Activated CD8-positive, alpha-beta T cell treated with anti-CD3 and anti-CD28 coated beads for 36 hours (primary cell): Measurements from ENCODE around the gene PDF. TPM values are rescaled to one million over a fixed set of nuclear protein-coding genes. Genes with fewer than 3 reads are reported as not detected.
"Not testable (repeated sequence)": the region's sequence is repeated elsewhere in the genome, so short reads cannot be mapped to it uniquely, and the experiment has no call there.

Experiments
- ATAC-seq: fragments of 200-7000 bp; cut with Tn5 transposase; one replicate; pipeline ENCODE4 v1.10.0; 2021; ENCODE audit warnings: mild to moderate bottlenecking, moderate library complexity
- CTCF ChIA-PET: fragments of 350-600 bp; sonication (Branson Sonifier 250); formaldehyde crosslinking; loops from one replicate; lab custom pipeline; 2021; ENCODE audit warnings: antibody characterized with exemption; lab: Charles Lee
- POLR2A ChIA-PET: fragments of 350-600 bp; sonication (Branson Sonifier 250); formaldehyde crosslinking; loops from one replicate; lab custom pipeline; 2021; ENCODE audit warnings: antibody characterized with exemption; lab: Charles Lee
- DNase-seq: peaks from one replicate; pipeline ENCODE4 v3.0.0-alpha.2; 2020
- H3K27ac Mint-ChIP-seq: one replicate; pipeline ENCODE4 v1.8.0; 2021; ENCODE audit warnings: mild to moderate bottlenecking, mixed read lengths
- H3K27me3 Mint-ChIP-seq: one replicate; pipeline ENCODE4 v1.8.0; 2021; ENCODE audit warnings: mixed read lengths
- H3K36me3 Mint-ChIP-seq: one replicate; pipeline ENCODE4 v1.8.0; 2021; ENCODE audit warnings: low read depth, mixed read lengths
- H3K4me1 Mint-ChIP-seq: one replicate; pipeline ENCODE4 v1.8.0; 2021; ENCODE audit warnings: low read depth, mixed read lengths
- H3K4me3 Mint-ChIP-seq: one replicate; pipeline ENCODE4 v1.8.0; 2021; ENCODE audit warnings: mild to moderate bottlenecking, moderate library complexity, mixed read lengths
- H3K9me3 Mint-ChIP-seq: one replicate; pipeline ENCODE4 v1.8.0; 2021; ENCODE audit warnings: mixed read lengths
- intact Hi-C: fragments of 100-400 bp; cut with micrococcal nuclease; formaldehyde crosslinking; loops from one replicate; pipeline ENCODE4 v1.10.0; 2022
- total RNA-seq, 2 experiments: library from RNA; stranded (reverse); gene quantifications; one replicate each; pipeline ENCODE4 v1.2.3, GENCODE V29; 2021
- TF ChIP-seq, protein P1 (sequence below): fragments of 200-600 bp; IDR thresholded peaks from one replicate; pipeline ENCODE4 v1.8.0; 2022; ENCODE audit warnings: antibody characterized with exemption, mild to moderate bottlenecking

The PDF gene
- total RNA-seq, 2 experiments from 2014 or later, result 16.1 to 19.5 TPM

DNA sequence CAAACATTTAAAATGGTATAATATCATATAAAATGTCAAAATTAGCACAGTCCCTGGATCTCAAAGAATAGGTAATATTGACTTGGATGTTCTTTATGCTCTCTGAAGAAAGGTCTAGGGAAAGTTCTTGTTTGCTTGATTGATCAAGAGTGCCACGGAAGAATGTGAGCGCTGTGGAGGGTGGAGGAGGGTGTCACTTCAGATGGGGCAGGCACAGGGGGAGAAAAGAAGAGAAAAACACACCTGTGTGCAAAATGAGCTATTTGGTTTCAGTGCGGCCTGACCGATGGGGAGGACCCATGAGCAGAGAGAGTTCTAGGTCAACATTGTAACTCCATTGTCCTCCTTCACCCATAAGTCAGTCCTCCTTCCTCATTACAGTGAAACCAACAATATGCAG is 28.1 kb downstream of the PDF start:
- DNase-seq, result no peak
- Mint-ChIP-seq H3K36me3 (peaks cover 2% of the 10 kb centered on the region), H3K27me3 (no peaks in the 10 kb centered on the region), H3K9me3 (no peaks in the 10 kb centered on the region), H3K4me1 (no peaks in the 10 kb centered on the region), H3K4me3 (no peak overlapping the region), H3K27ac (no peak overlapping the region)
- POLR2A ChIA-PET, result no interaction called here
- TF ChIP-seq, protein P1, sequence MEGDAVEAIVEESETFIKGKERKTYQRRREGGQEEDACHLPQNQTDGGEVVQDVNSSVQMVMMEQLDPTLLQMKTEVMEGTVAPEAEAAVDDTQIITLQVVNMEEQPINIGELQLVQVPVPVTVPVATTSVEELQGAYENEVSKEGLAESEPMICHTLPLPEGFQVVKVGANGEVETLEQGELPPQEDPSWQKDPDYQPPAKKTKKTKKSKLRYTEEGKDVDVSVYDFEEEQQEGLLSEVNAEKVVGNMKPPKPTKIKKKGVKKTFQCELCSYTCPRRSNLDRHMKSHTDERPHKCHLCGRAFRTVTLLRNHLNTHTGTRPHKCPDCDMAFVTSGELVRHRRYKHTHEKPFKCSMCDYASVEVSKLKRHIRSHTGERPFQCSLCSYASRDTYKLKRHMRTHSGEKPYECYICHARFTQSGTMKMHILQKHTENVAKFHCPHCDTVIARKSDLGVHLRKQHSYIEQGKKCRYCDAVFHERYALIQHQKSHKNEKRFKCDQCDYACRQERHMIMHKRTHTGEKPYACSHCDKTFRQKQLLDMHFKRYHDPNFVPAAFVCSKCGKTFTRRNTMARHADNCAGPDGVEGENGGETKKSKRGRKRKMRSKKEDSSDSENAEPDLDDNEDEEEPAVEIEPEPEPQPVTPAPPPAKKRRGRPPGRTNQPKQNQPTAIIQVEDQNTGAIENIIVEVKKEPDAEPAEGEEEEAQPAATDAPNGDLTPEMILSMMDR, result no peak
- ATAC-seq, result no peak
- intact Hi-C loops, result no loop called here
- CTCF ChIA-PET, result interaction anchor here (1.0 to 1.1 kb wide), 3 partner anchors 12 to 17 kb away, joined by 3 read pairs; no protein-coding TSS in a partner anchor

DNA sequence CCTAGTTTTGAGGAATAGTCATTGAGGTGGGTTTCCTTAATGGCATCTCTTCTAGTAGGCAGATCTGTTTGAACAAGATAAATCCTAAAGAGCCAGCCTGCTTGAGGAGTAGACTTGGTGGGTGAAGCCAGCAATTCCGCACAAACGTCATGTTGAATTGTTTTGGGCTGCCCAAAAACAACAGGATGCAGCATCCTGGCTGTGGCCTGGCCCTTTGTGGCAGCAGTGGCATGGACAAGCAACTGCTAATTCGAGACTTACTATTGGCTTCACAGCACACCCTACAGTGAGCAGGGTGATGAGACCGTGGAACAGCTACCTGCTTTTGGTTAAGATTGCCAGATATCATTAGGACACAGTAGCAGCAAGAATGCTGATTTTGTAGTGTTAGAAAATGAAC is 28.5 kb downstream of the PDF start:
- TF ChIP-seq, protein P1, result no peak
- ATAC-seq, result no peak
- POLR2A ChIA-PET, result no interaction called here
- no peak for DNase-seq
- H3K27ac Mint-ChIP-seq, result no peak overlapping the region
- H3K27me3 Mint-ChIP-seq, result no peaks in the 10 kb centered on the region
- H3K36me3 Mint-ChIP-seq, result peaks cover 2% of the 10 kb centered on the region
- H3K4me1 Mint-ChIP-seq, result no peaks in the 10 kb centered on the region
- H3K4me3 Mint-ChIP-seq, result no peak overlapping the region
- intact Hi-C loops, result no loop called here
- no peaks in the 10 kb centered on the region for H3K9me3 Mint-ChIP-seq
- CTCF ChIA-PET, result interaction anchor here (0.9 to 1.2 kb wide), 4 partner anchors 12 to 152 kb away, joined by 3 to 5 read pairs (median 3); no protein-coding TSS in a partner anchor

DNA sequence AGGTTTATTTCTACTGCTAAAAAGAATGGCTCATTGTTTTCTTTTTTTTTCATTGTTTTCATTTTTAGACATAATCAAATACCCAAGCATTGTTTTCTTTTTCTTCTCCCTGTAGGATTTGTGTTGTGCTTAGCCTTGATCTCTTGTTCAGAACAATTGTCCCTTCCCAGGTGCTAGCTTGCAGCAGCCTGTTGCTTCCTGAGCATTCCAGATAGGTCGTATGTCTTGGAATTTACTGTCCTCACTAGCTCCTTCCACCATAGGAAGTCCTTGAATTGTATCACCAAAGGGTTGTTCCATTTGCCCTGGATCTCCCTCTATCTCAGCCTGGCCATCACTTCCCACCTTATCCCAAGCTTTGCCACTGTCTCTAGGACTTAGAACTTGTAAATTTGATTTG is 29.2 kb downstream of the PDF start:
- Mint-ChIP-seq H3K9me3 (no peaks in the 10 kb centered on the region), H3K27me3 (no peaks in the 10 kb centered on the region), H3K27ac (no peak overlapping the region), H3K4me3 (no peak overlapping the region), H3K4me1 (no peaks in the 10 kb centered on the region), H3K36me3 (peaks cover 2% of the 10 kb centered on the region)
- ChIA-PET CTCF (interaction anchor here (0.9 to 1.2 kb wide), 3 partner anchors 10 to 152 kb away, joined by 3 to 5 read pairs (median 4); partner anchors contain the start of gene VPS4A), POLR2A (interaction anchor here (0.7 kb wide), 1 partner anchor 151 kb away, joined by 4 read pairs; no protein-coding TSS in a partner anchor)
- intact Hi-C loops, result no loop called here
- DNase-seq (no peak), ATAC-seq (no peak)
- TF ChIP-seq, protein P1, result no peak

DNA sequence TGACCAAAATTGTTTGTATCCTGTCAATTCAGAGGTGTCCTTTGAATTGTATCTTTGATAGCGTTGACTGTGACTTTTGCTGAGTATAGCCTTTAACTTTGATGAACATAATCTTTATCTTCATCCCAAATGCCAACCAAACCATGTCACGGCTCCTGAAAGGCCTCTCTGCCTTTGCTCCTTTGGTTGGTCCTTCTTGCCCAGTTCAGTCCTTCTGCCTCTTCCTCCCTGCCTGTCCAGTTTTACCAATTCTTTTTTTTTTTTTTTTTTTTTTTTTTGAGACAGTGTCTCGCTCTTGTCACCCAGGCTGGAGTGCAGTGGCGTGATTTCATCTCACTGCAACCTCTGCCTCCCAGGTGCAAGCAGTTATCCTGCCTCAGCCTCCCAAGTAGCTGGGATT is 32.1 kb downstream of the PDF start:
- Mint-ChIP-seq H3K4me1 (peaks cover 4% of the 10 kb centered on the region), H3K27ac (no peak overlapping the region), H3K4me3 (no peak overlapping the region), H3K27me3 (no peaks in the 10 kb centered on the region), H3K9me3 (no peaks in the 10 kb centered on the region), H3K36me3 (peaks cover 2% of the 10 kb centered on the region)
- intact Hi-C loops, result no loop called here
- CTCF ChIA-PET, result no interaction called here
- no peak for ATAC-seq
- POLR2A ChIA-PET, result no interaction called here
- no peak for DNase-seq
- TF ChIP-seq, protein P1, result no peak

DNA sequence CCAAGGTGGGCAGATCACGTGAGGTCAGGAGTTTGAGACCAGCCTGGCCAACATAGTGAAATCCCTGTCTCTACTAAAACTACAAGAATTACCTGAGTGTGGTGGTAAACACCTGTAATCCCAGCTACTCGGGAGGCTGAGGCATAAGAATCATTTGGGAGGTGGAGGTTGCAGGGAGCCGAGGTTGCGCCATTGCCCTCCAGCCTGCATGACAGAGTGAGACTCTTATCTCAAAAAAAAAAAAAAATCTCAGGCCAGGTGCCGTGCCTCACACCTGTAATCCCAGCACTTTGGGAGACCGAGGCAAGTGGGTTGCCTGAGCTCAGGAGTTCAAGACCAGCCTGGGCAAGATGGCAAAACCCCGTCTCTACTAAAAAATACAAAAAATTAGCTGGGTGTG is 33.6 kb downstream of the PDF start:
- H3K4me1 Mint-ChIP-seq, H3K36me3 Mint-ChIP-seq, H3K27me3 Mint-ChIP-seq, H3K9me3 Mint-ChIP-seq, ATAC-seq, DNase-seq, CTCF ChIA-PET, H3K27ac Mint-ChIP-seq, H3K4me3 Mint-ChIP-seq, intact Hi-C loops: not testable (repeated sequence)
- POLR2A ChIA-PET, result interaction anchor here (0.6 kb wide), 1 partner anchor 1514 kb away, joined by 3 read pairs; no protein-coding TSS in a partner anchor
